Lower lobe of right lung (tissue), 2 donors: ENCODE data around the gene KLK8. TPM values are rescaled to one million over a fixed set of nuclear protein-coding genes. Genes with fewer than 3 reads are reported as not detected.

Source experiments
- ATAC-seq, 2 donors: fragments of 200-7000 bp; cut with Tn5 transposase; one replicate each; pipeline ENCODE4 v1.9.1; 2020 to 2022; ENCODE audit warnings: mild to moderate bottlenecking in 2 of 2, moderate library complexity in 2 of 2
- DNase-seq: peaks from one replicate; pipeline ENCODE4 v3.0.0-alpha.2; 2020
- H3K27ac ChIP-seq: fragments of 200-600 bp; one replicate; pipeline ENCODE4 v1.8.0; 2022
- H3K27me3 ChIP-seq: fragments of 200-600 bp; one replicate; pipeline ENCODE4 v1.8.0; 2022; ENCODE audit warnings: low read depth
- H3K36me3 ChIP-seq: fragments of 200-600 bp; one replicate; pipeline ENCODE4 v1.8.0; 2022; ENCODE audit warnings: mild to moderate bottlenecking
- H3K4me1 ChIP-seq: fragments of 200-600 bp; one replicate; pipeline ENCODE4 v1.8.0; 2022
- H3K4me3 ChIP-seq: fragments of 200-600 bp; one replicate; pipeline ENCODE4 v1.8.0; 2022; ENCODE audit warnings: mild to moderate bottlenecking
- H3K9me3 ChIP-seq: fragments of 200-600 bp; one replicate; pipeline ENCODE4 v1.8.0; 2022
- intact Hi-C: fragments of 100-400 bp; cut with DNase I; formaldehyde crosslinking; loops from one replicate; pipeline ENCODE4 v1.11.0; 2022
- total RNA-seq: library from RNA; stranded (reverse); fragmentation: NEBNext Ultra II Directional; extraction: Animal tissue kit (Norgen Biotek cat#: 25700); gene quantifications from one replicate; pipeline ENCODE4 v1.2.1, GENCODE V29; 2021
- TF ChIP-seq, protein P1 (sequence below): fragments of 200-600 bp; IDR thresholded peaks from one replicate; pipeline ENCODE4 v1.8.0; 2022; ENCODE audit warnings: antibody characterized with exemption, mild to moderate bottlenecking
- donor health status: DM: no; HTN: yes; CAD: no; lungs with severe emphysema.

The KLK8 gene
- total RNA-seq, 1 donor from 2014 or later, result not detected

DNA sequence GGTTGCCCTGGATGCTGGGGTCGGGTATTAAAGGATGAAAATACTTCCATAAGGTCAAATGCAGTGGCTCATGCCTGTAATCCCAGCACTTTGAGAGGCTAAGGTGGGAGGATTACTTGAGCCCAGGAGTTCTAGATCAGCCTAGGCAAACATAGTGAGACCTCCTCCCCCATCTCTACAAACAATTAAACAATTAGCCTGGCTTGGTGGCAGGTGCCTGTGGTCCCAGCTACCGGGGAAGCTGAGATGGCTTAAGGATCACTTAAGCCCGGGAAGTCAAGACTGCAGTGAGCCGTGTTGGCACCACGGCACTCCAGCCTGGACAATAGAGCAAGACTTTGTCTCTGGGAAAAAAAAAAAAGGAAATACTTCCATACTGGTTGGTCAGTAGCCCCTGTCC lies 23.5 kb upstream of the KLK8 start:
- no peaks in the 10 kb centered on the region for H3K4me1 ChIP-seq
- H3K27ac ChIP-seq, result no peak overlapping the region
- H3K4me3 ChIP-seq, result no peak overlapping the region
- no peaks in the 10 kb centered on the region for H3K36me3 ChIP-seq
- DNase-seq, result no peak
- peaks cover 62% of the 10 kb centered on the region for H3K27me3 ChIP-seq
- no peak for ATAC-seq
- no peaks in the 10 kb centered on the region for H3K9me3 ChIP-seq
- TF ChIP-seq, protein P1, sequence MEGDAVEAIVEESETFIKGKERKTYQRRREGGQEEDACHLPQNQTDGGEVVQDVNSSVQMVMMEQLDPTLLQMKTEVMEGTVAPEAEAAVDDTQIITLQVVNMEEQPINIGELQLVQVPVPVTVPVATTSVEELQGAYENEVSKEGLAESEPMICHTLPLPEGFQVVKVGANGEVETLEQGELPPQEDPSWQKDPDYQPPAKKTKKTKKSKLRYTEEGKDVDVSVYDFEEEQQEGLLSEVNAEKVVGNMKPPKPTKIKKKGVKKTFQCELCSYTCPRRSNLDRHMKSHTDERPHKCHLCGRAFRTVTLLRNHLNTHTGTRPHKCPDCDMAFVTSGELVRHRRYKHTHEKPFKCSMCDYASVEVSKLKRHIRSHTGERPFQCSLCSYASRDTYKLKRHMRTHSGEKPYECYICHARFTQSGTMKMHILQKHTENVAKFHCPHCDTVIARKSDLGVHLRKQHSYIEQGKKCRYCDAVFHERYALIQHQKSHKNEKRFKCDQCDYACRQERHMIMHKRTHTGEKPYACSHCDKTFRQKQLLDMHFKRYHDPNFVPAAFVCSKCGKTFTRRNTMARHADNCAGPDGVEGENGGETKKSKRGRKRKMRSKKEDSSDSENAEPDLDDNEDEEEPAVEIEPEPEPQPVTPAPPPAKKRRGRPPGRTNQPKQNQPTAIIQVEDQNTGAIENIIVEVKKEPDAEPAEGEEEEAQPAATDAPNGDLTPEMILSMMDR, result no peak
- intact Hi-C loops, result no loop called here

DNA sequence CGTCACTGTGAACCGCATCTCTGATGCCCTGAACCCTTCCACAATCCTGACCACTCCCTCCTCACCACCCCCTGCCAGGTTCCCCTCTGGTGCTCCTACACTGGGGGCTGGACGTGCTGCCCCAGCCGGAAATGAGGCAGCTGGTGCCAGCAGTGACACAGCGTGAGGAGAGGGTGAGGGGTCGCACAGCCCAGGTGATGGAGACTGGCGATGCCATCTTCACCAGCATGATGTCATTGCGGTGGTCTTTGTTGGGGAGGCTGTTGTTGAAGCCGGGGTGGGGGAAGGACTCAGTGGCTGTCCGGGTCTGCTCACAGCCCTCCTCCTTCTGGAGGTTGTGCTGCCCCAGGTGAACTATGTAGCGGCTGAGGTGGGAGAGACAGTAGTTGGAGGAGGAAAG lies 22.5 kb upstream of the KLK8 start:
- Histone ChIP-seq H3K27me3 (peaks cover 65% of the 10 kb centered on the region), H3K27ac (no peak overlapping the region), H3K36me3 (no peaks in the 10 kb centered on the region), H3K4me3 (no peak overlapping the region), H3K9me3 (no peaks in the 10 kb centered on the region), H3K4me1 (peaks cover 10% of the 10 kb centered on the region)
- ATAC-seq (no peak), DNase-seq (no peak)
- intact Hi-C loops, result no loop called here
- TF ChIP-seq, protein P1, result no peak

DNA sequence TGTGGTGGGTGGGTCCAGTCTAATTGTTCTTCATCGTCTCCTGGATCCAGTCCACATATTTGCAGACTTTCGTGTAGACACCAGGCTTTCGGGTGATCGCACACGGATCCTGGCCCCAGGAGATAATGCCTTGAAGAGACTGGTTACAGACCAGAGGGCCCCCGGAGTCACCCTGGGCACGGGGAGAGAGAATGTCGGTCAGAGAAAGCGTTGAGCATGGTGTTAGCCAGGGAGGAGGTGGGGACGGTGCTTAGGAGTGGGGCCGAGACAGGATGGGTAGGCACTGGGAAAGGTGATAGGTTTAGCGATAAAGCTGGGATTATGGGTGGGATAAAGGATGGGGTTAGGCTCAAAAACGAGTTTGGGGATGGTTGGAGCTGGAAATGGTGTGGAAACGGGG lies 21.1 kb upstream of the KLK8 start:
- H3K4me1 ChIP-seq, result peaks cover 13% of the 10 kb centered on the region
- no peak overlapping the region for H3K4me3 ChIP-seq
- no peaks in the 10 kb centered on the region for H3K36me3 ChIP-seq
- peaks cover 67% of the 10 kb centered on the region for H3K27me3 ChIP-seq
- H3K27ac ChIP-seq, result no peak overlapping the region
- intact Hi-C loops, result no loop called here
- ATAC-seq, result no peak
- no peak for DNase-seq
- no peaks in the 10 kb centered on the region for H3K9me3 ChIP-seq
- TF ChIP-seq, protein P1, result no peak

DNA sequence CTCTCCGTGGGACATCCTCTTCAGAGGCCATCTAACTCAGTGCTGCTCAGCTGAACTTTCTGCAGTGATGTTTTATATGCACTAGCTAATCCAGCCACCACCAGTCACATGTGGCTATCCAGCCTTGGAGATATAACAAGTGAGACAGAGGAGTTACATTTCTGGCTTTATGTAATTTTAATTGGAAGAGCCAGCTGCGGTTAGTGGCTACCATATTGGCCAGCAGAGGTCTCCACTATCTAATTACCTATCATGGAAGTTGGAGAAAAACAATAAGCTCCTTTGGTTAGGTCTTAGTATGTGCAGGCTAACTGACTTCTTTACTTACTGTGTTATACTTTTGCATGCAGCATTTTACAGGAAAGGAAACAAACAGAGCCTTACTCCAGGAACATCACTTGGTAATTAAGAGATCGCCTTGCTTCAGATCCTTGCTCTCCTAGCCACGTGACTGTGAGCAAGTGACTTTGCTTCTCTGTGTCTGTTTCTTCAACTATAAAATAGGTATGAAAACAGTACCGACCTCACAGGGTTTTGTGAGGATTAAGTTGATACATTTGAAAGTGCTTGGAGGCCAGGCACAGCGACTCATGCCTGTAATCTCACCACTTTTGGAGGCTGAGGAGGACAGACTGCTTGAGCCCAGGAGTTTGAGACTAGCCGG lies 19.7 kb upstream of the KLK8 start:
- Histone ChIP-seq H3K27me3 (peaks cover 68% of the 10 kb centered on the region), H3K36me3 (no peaks in the 10 kb centered on the region)

DNA sequence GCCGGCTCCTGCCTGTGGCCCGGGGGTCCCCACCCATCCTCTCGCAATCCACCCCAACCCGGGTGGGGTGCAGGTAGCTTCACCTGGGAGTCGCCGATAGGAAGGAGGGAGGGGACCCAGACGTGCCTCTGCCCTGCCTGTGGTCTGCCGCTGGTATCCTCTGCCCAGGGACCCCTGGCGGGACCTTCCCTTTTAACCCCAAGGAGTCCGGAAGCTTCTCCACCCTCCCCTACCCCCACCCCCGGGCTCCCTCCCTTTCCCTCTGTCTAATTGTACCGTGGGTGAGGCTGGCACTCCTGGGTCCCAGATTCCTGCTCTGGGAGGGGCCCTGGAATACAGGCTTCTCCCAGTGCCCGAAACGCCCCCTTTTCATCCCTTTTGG lies 18.1 kb upstream of the KLK8 start, which contains the start of gene KLK10:
KLK10 (minus strand) TSS at position 166 of the 382 bp plus-strand sequence. CDS start 579 bp downstream, outside the sequence.
- no peak for DNase-seq
- Histone ChIP-seq H3K9me3 (no peaks in the 10 kb centered on the region), H3K4me1 (peaks cover 18% of the 10 kb centered on the region), H3K27ac (peak within 1 kb of the TSS; percentile 41), H3K27me3 (peaks cover 66% of the 10 kb centered on the region), H3K4me3 (peak within 1 kb of the TSS; percentile 43), H3K36me3 (no peaks in the 10 kb centered on the region)
- TF ChIP-seq, protein P1, result no peak
- intact Hi-C loops, result no loop called here
- peak; percentile 3 to 45 for ATAC-seq

More for the DNA sequence above, 19.7 kb upstream of the KLK8 start:
- DNase-seq, result no peak
- Histone ChIP-seq H3K9me3 (no peaks in the 10 kb centered on the region), H3K27ac (no peak overlapping the region), H3K4me1 (peaks cover 18% of the 10 kb centered on the region), H3K4me3 (no peak overlapping the region)
- intact Hi-C loops, result no loop called here
- ATAC-seq, result peak; percentile 33 to 40
- TF ChIP-seq, protein P1, result peak; percentile 66
